Mesenchymal stem cell (in vitro differentiated cells and primary cell): ENCODE data around the gene PCNT.

ENCODE experiments used
- DNase-seq: peaks from one replicate; pipeline ENCODE4 v3.0.0-alpha.2; 2013
- H2AFZ ChIP-seq: one replicate; pipeline ENCODE4 v1.6.1; 2013; ENCODE audit warnings: low read depth, mild to moderate bottlenecking, control low read depth, inconsistent platforms, low read length, moderate library complexity
- H2AK5ac ChIP-seq: 2 replicates; pipeline ENCODE4 v1.6.1; 2013; ENCODE audit warnings: low read length, moderate library complexity, mild to moderate bottlenecking, inconsistent platforms; ENCODE audit not compliant: severe bottlenecking
- H2BK120ac ChIP-seq: one replicate; pipeline ENCODE4 v1.6.1; 2013; ENCODE audit warnings: low read depth, mild to moderate bottlenecking, inconsistent platforms, low read length, moderate library complexity
- H2BK12ac ChIP-seq, 2 experiments: one replicate each; pipeline ENCODE4 v1.6.1; 2013; ENCODE audit warnings: inconsistent platforms in 2 of 2, low read length in 2 of 2, mild to moderate bottlenecking in 2 of 2, moderate library complexity in 2 of 2, control low read depth in 1 of 2
- H2BK15ac ChIP-seq: one replicate; pipeline ENCODE4 v1.6.1; 2013; ENCODE audit warnings: mild to moderate bottlenecking, low read depth, inconsistent platforms; ENCODE audit not compliant: poor library complexity, severe bottlenecking
- H2BK5ac ChIP-seq: 2 replicates; pipeline ENCODE4 v1.6.1; 2013; ENCODE audit warnings: low read depth, mild to moderate bottlenecking, low read length, control low read depth, inconsistent platforms; ENCODE audit not compliant: poor library complexity, severe bottlenecking
- H3K14ac ChIP-seq, 2 experiments: one replicate each; pipeline ENCODE4 v1.6.1; 2013; ENCODE audit warnings: inconsistent platforms in 2 of 2, low read length in 2 of 2, control low read depth in 1 of 2, mild to moderate bottlenecking in 1 of 2, moderate library complexity in 1 of 2
- H3K18ac ChIP-seq, 2 experiments: one replicate each; pipeline ENCODE4 v1.6.1; 2013; ENCODE audit warnings: inconsistent platforms in 2 of 2, low read length in 2 of 2, control low read depth in 1 of 2, low read depth in 1 of 2, mild to moderate bottlenecking in 1 of 2
- H3K23ac ChIP-seq, 2 experiments: one replicate each; pipeline ENCODE4 v1.6.1; 2013; ENCODE audit warnings: inconsistent platforms in 2 of 2, low read length in 2 of 2, mild to moderate bottlenecking in 2 of 2, moderate library complexity in 2 of 2, control low read depth in 1 of 2
- H3K27ac ChIP-seq: 2 replicates; pipeline ENCODE4 v1.5.1; 2013; ENCODE audit warnings: mild to moderate bottlenecking, moderate library complexity, low read length, control low read depth, inconsistent platforms; ENCODE audit not compliant: poor library complexity, severe bottlenecking
- H3K27me3 ChIP-seq, 2 experiments: 2 replicates each; pipeline versions ENCODE4 v1.6.1 to v1.7.0; 2013; ENCODE audit warnings: low read length in 2 of 2, mild to moderate bottlenecking in 2 of 2, moderate library complexity in 2 of 2, control low read depth in 1 of 2, inconsistent platforms in 1 of 2; ENCODE audit not compliant: control insufficient read depth in 1 of 2, insufficient read depth in 1 of 2
- H3K36me3 ChIP-seq, 2 experiments: 2 replicates each; pipeline versions ENCODE4 v1.6.1 to v1.7.0; 2013; ENCODE audit warnings: low read length in 2 of 2, control low read depth in 1 of 2, inconsistent platforms in 1 of 2, low read depth in 1 of 2, mild to moderate bottlenecking in 1 of 2; ENCODE audit not compliant: insufficient read depth in 2 of 2, control insufficient read depth in 1 of 2
- H3K4ac ChIP-seq, 2 experiments: one replicate each; pipeline ENCODE4 v1.6.1; 2013; ENCODE audit warnings: inconsistent platforms in 2 of 2, low read length in 2 of 2, mild to moderate bottlenecking in 2 of 2, moderate library complexity in 2 of 2, control low read depth in 1 of 2, low read depth in 1 of 2
- H3K4me1 ChIP-seq: 2 replicates; pipeline ENCODE4 v1.6.1; 2013; ENCODE audit warnings: low read depth, low read length, control low read depth; ENCODE audit not compliant: control insufficient read depth, insufficient read depth
- H3K4me2 ChIP-seq: 2 replicates; pipeline ENCODE4 v1.6.1; 2013; ENCODE audit warnings: low read length, mild to moderate bottlenecking, inconsistent platforms; ENCODE audit not compliant: poor library complexity, severe bottlenecking
- H3K4me3 ChIP-seq, 2 experiments: 2 replicates each; pipeline versions ENCODE4 v1.5.1 to v1.7.0; 2013; ENCODE audit warnings: low read length in 2 of 2, mild to moderate bottlenecking in 2 of 2, control low read depth in 1 of 2, low read depth in 1 of 2; ENCODE audit not compliant: insufficient read depth in 1 of 2
- H3K79me1 ChIP-seq: replicated peaks from 2 replicates; pipeline ENCODE4 v1.6.1; 2013; ENCODE audit warnings: mild to moderate bottlenecking, control low read depth, low read length, inconsistent platforms; ENCODE audit not compliant: poor library complexity, severe bottlenecking
- H3K9ac ChIP-seq: 2 replicates; pipeline ENCODE4 v1.7.0; 2013; ENCODE audit warnings: mild to moderate bottlenecking, low read length, moderate library complexity
- H3K9me3 ChIP-seq: 2 replicates; pipeline ENCODE4 v1.7.0; 2013; ENCODE audit warnings: mild to moderate bottlenecking, low read length; ENCODE audit not compliant: control insufficient read depth
- H4K8ac ChIP-seq: one replicate; pipeline ENCODE4 v1.6.1; 2013; ENCODE audit warnings: inconsistent platforms, mild to moderate bottlenecking, low read length, moderate library complexity
- H4K91ac ChIP-seq: one replicate; pipeline ENCODE4 v1.6.1; 2013; ENCODE audit warnings: mild to moderate bottlenecking, low read length, inconsistent platforms
- WGBS: methylation state at CpG from one replicate; pipeline ENCODE4 v1.1.7; 2013; ENCODE audit warnings: mixed read lengths; 5-methylcytosine and 5-hydroxymethylcytosine counted together

PCNT gene

DNA sequence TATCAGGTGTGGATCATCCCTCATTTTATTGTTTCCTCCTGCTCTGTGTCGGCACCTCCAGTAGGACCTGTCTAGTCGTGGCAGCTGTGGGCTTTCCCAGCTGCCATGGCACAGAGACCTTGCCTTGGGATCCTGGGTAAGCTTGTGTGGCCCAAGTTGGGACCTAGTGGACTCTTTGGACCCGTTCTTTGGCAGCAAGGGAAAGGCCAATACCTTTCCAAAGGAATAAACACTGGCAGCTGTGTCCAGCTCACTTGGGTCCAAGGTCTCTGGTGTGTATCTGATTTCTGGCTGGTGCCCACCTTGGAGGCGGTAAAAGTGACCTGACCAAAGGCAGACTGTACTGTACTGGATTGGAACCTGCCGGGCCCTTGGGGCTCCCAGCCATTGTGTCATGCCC is 156.5 kb downstream of the PCNT start:
- WGBS, result 96% methylated on average over 5 of the region's 5 CpGs
- Histone ChIP-seq H3K9ac (no peak overlapping the region), H3K27ac (no peak overlapping the region), H2AFZ (no peak overlapping the region), H2AK5ac (no peak overlapping the region), H3K4me2 (no peak overlapping the region), H4K91ac (no peak overlapping the region), H3K79me1 (peaks cover 32% of the 10 kb centered on the region), H4K8ac (no peak overlapping the region), H3K4me3 (no peak overlapping the region), H2BK5ac (no peak overlapping the region), H3K27me3 (no peaks in the 10 kb centered on the region), H2BK12ac (peak overlapping the region in 1 of 2 experiments; percentile 18), H2BK120ac (no peak overlapping the region), H2BK15ac (no peak overlapping the region), H3K4ac (peak overlapping the region in 1 of 2 experiments; percentile 2), H3K36me3 (peaks cover 8 to 23% of the 10 kb centered on the region in 2 experiments), H3K4me1 (peaks cover 2% of the 10 kb centered on the region), H3K14ac (no peak overlapping the region), H3K18ac (no peak overlapping the region), H3K9me3 (no peaks in the 10 kb centered on the region), H3K23ac (no peak overlapping the region)
- DNase-seq, result no peak

DNA sequence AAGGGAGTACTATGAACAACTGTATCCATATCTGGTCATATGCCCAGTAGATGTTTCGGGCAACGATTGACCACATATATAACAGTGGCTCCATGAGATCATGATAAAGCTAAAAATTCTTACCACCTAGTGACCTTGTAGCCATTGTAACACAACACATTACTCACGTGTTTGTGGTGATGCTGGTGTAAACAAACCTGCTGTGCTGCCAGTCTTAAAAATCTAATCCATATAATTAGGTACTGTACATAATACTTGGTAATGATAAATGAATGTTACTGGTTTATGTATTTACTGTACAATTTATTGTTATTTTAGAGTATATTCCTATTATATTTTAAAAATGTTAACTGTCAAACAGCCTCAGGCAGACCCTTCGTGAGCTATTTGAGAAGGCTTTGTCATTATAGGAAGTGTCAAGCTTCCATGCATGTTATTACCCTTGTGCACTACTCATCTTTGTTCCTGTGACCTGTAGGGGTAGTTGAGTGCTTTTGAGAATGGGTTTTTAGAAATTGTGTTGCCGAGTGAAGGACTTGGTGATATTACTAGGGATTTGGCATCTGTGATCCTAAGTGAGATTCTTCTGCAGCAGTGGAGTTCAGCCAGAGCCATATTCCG is 158.4 kb downstream of the PCNT start:
- H3K9me3 ChIP-seq, result no peaks in the 10 kb centered on the region
- H3K79me1 ChIP-seq, result peaks cover 28% of the 10 kb centered on the region
- H2AK5ac ChIP-seq, result no peak overlapping the region
- no peak overlapping the region for H4K8ac ChIP-seq
- H3K36me3 ChIP-seq, result peaks cover 13 to 35% of the 10 kb centered on the region in 2 experiments
- no peak overlapping the region for H2BK15ac ChIP-seq
- H3K4me3 ChIP-seq, result no peak overlapping the region
- no peak overlapping the region for H2BK5ac ChIP-seq
- no peak overlapping the region for H3K9ac ChIP-seq
- H3K27me3 ChIP-seq, result no peaks in the 10 kb centered on the region
- H3K4me2 ChIP-seq, result no peak overlapping the region
- 88% methylated on average over 3 of the region's 6 CpGs for WGBS
- H3K23ac ChIP-seq, result no peak overlapping the region
- no peak overlapping the region for H3K14ac ChIP-seq
- H3K4ac ChIP-seq, result no peak overlapping the region
- DNase-seq, result no peak
- H2AFZ ChIP-seq, result no peak overlapping the region
- H3K4me1 ChIP-seq, result peaks cover 2% of the 10 kb centered on the region
- no peak overlapping the region for H3K18ac ChIP-seq
- H2BK12ac ChIP-seq, result no peak overlapping the region
- H2BK120ac ChIP-seq, result no peak overlapping the region
- no peak overlapping the region for H4K91ac ChIP-seq
- no peak overlapping the region for H3K27ac ChIP-seq

DNA sequence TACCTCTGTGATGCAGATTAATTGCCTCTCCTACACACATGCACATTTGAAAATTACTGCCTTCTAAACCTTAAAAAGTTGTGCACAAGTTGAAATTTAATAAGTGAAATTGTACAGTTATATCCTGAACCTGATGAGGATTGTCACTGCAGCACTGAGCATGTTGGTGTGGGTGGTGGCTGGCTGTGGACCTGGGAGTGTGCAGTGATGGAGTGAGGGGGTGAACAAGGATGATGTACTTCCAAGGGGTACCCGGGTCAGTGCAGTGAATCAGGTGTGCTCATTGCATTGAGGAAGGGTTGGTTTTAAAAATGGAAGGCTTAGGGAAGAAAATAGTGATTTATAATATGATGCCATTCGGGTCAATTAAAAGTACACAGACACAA is 158.9 kb downstream of the PCNT start:
- H2AFZ ChIP-seq, result no peak overlapping the region
- H4K8ac ChIP-seq, result no peak overlapping the region
- no peak overlapping the region for H3K9ac ChIP-seq
- H3K9me3 ChIP-seq, result no peaks in the 10 kb centered on the region
- H2BK5ac ChIP-seq, result no peak overlapping the region
- H3K4me1 ChIP-seq, result peaks cover 2% of the 10 kb centered on the region
- no peak overlapping the region for H3K4me2 ChIP-seq
- no peak overlapping the region for H3K23ac ChIP-seq
- H4K91ac ChIP-seq, result no peak overlapping the region
- H2AK5ac ChIP-seq, result no peak overlapping the region
- no peak overlapping the region for H2BK12ac ChIP-seq
- peaks cover 13 to 39% of the 10 kb centered on the region in 2 experiments for H3K36me3 ChIP-seq
- H3K4ac ChIP-seq, result no peak overlapping the region
- no peaks in the 10 kb centered on the region for H3K27me3 ChIP-seq
- no peak overlapping the region for H3K27ac ChIP-seq
- WGBS, result 100% methylated on average over 1 of the region's 2 CpGs
- no peak overlapping the region for H3K4me3 ChIP-seq
- no peak overlapping the region for H2BK120ac ChIP-seq
- H2BK15ac ChIP-seq, result no peak overlapping the region
- peak overlapping the region in 1 of 2 experiments; percentile 78 for H3K14ac ChIP-seq
- H3K18ac ChIP-seq, result no peak overlapping the region
- no peak for DNase-seq
- H3K79me1 ChIP-seq, result peaks cover 24% of the 10 kb centered on the region

DNA sequence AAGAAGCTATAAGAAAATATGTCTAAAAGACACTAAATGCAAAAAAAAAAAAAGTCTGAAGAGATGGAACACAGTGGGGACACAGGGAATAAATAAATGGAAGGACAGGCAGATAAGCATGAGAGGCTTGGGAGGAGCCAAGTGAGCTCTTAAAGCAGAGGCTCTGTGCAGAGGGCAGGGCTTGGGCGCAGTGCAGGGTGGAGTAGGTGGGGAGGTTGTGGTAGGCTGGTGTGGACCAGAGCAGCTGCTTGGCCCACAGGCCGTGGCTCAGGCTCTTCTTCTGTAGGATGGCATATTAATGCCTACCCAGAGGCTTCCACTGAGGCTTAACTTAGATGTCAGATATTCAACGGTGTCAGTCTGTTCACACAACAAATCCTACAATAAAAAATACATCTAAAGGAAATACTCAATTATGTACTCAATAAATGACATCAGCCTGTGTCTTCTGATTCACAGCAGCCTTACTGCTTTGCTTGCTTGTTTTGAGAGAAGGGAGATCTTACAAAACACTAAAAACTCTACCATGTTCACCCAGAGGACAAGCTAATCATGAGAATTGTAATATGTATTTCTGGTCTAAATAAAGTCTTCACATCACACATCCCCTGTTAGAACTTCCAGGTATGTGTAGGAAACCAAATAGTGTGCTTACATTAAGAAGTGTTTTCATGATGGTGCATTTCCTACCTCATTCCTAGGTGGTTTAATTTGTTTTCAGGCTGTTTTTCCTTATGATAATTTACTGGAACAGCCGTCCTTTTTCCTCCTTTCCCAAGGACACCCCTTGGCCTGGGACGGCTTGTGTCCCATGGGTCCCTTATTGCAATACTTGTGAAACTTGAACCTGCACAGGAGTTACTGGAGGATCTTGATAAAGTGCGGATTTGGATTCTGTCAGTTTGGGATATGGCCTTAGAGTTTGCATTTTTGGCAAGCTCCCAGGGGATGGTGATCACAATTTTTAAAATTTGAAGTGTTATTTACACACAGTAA is 159.6 kb downstream of the PCNT start:
- Histone ChIP-seq H2AFZ (no peak overlapping the region), H3K4ac (no peak overlapping the region), H2BK5ac (no peak overlapping the region), H3K18ac (no peak overlapping the region), H3K9me3 (no peaks in the 10 kb centered on the region), H3K14ac (no peak overlapping the region), H4K8ac (no peak overlapping the region), H3K79me1 (peaks cover 27% of the 10 kb centered on the region), H2BK15ac (no peak overlapping the region), H3K27ac (no peak overlapping the region), H3K4me1 (peaks cover 2% of the 10 kb centered on the region), H3K4me2 (no peak overlapping the region), H4K91ac (no peak overlapping the region), H3K36me3 (peaks cover 13 to 43% of the 10 kb centered on the region in 2 experiments), H3K4me3 (no peak overlapping the region), H2AK5ac (no peak overlapping the region), H3K9ac (peak overlapping the region; percentile 59), H3K27me3 (no peaks in the 10 kb centered on the region), H3K23ac (no peak overlapping the region), H2BK12ac (no peak overlapping the region), H2BK120ac (no peak overlapping the region)
- DNase-seq, result no peak
- WGBS, result 96% methylated on average over 6 of the region's 6 CpGs
